C1 segment of cervical spinal cord (tissue), 14 donors: ENCODE results near the gene DCLRE1A.

ENCODE experiments used
- DNase-seq, 14 donors: peaks; one replicate each; lab custom pipeline; 2025; lab: John Stamatoyannopoulos, UW

The DCLRE1A gene

GRCh38 chr10:113788604-113789083 is 65.2 kb downstream of the DCLRE1A start:
- peak in 1 of 14 donors; percentile 6 for DNase-seq
